ENCODE results near the gene ZNF839. TPM values are rescaled to one million over a fixed set of nuclear protein-coding genes. Genes with fewer than 3 reads are reported as not detected.
A peak's percentile ranks its signal among the peaks of the same experiment; 100 is the strongest.
"Not testable (repeated sequence)": the region's sequence is repeated elsewhere in the genome, so short reads cannot be mapped to it uniquely, and the experiment has no call there.

Gene ZNF839
- total RNA-seq, 1 donor from 2014 or later: 17.3 TPM

GRCh38 chr14:102317564-102318248 is 1.8 kb upstream of the ZNF839 start:
- intact Hi-C loops (cut with micrococcal nuclease): loop anchor here (2.0 to 5.0 kb wide), 7 partner anchors 180 to 1015 kb away; partner anchors contain the start of genes EIF5, RCOR1 and WDR20
- Mint-ChIP-seq H3K27ac (peak overlapping the region; percentile 89), H3K9me3 (no peaks in the 10 kb centered on the region), H3K27me3 (ENCODE audit: low read depth) (no peaks in the 10 kb centered on the region), H3K4me3 (ENCODE audit: low read depth) (peak overlapping the region; percentile 83), H3K4me1 (ENCODE audit: low read depth) (peaks cover 53% of the 10 kb centered on the region), H3K36me3 (ENCODE audit: low read depth) (peaks cover 3% of the 10 kb centered on the region)
- peak; percentile 39 for DNase-seq (ENCODE audit: low spot score)

- Mint-ChIP-seq H3K36me3 (ENCODE audit: low read depth) (peaks cover 3% of the 10 kb centered on the region), H3K27me3 (ENCODE audit: low read depth) (no peaks in the 10 kb centered on the region), H3K4me1 (ENCODE audit: low read depth) (peaks cover 54% of the 10 kb centered on the region), H3K4me3 (ENCODE audit: low read depth) (peak overlapping the region; percentile 96), H3K27ac (peak overlapping the region; percentile 96), H3K9me3 (no peaks in the 10 kb centered on the region)
- intact Hi-C loops (cut with micrococcal nuclease): loop anchor here (1.0 to 5.0 kb wide), 8 partner anchors 14 to 1013 kb away; partner anchors contain the start of genes CINP, EIF5, MOK and RCOR1
- no peak for DNase-seq (ENCODE audit: low spot score)
Observed at GRCh38 chr14:102318781-102319276, 717 bp upstream of the ZNF839 start.

- peak; percentile 39 for DNase-seq (ENCODE audit: low spot score)
- Mint-ChIP-seq H3K9me3 (no peaks in the 10 kb centered on the region), H3K36me3 (ENCODE audit: low read depth) (peaks cover 3% of the 10 kb centered on the region), H3K27ac (peak overlapping the region; percentile 89), H3K4me1 (ENCODE audit: low read depth) (peaks cover 43% of the 10 kb centered on the region), H3K27me3 (ENCODE audit: low read depth) (no peaks in the 10 kb centered on the region), H3K4me3 (ENCODE audit: low read depth) (peak overlapping the region; percentile 91)
- intact Hi-C loops (cut with micrococcal nuclease): no loop called here
Observed at GRCh38 chr14:102320033-102320660, 601 bp downstream of the ZNF839 start.

GRCh38 chr14:102320671-102321455 is 1.3 kb downstream of the ZNF839 start:
- intact Hi-C loops (cut with micrococcal nuclease): no loop called here
- no peaks in the 10 kb centered on the region for H3K9me3 Mint-ChIP-seq

GRCh38 chr14:102321456-102322422 is 2.2 kb downstream of the ZNF839 start:
- Mint-ChIP-seq H3K27ac (no peak overlapping the region), H3K36me3 (ENCODE audit: low read depth) (peaks cover 7% of the 10 kb centered on the region), H3K9me3 (no peaks in the 10 kb centered on the region), H3K4me1 (ENCODE audit: low read depth) (peaks cover 38% of the 10 kb centered on the region), H3K4me3 (ENCODE audit: low read depth) (no peak overlapping the region), H3K27me3 (ENCODE audit: low read depth) (no peaks in the 10 kb centered on the region)
- intact Hi-C loops (cut with micrococcal nuclease): no loop called here
- DNase-seq (ENCODE audit: low spot score): no peak

More at GRCh38 chr14:102320671-102321455, 1.3 kb downstream of the ZNF839 start:
- peaks cover 38% of the 10 kb centered on the region for H3K4me1 Mint-ChIP-seq (ENCODE audit: low read depth)
- H3K27me3 Mint-ChIP-seq (ENCODE audit: low read depth): no peaks in the 10 kb centered on the region
- H3K4me3 Mint-ChIP-seq (ENCODE audit: low read depth): peak overlapping the region; percentile 91
- no peak for DNase-seq (ENCODE audit: low spot score)
- H3K27ac Mint-ChIP-seq: peak overlapping the region; percentile 89
- peaks cover 3% of the 10 kb centered on the region for H3K36me3 Mint-ChIP-seq (ENCODE audit: low read depth)

GRCh38 chr14:102323102-102323501 is 3.6 kb downstream of the ZNF839 start:
- no peak overlapping the region for H3K4me3 Mint-ChIP-seq (ENCODE audit: low read depth)
- intact Hi-C loops (cut with micrococcal nuclease): no loop called here
- no peak for DNase-seq (ENCODE audit: low spot score)
- no peaks in the 10 kb centered on the region for H3K9me3 Mint-ChIP-seq
- H3K27ac Mint-ChIP-seq: no peak overlapping the region
- H3K27me3 Mint-ChIP-seq (ENCODE audit: low read depth): no peaks in the 10 kb centered on the region
- H3K36me3 Mint-ChIP-seq (ENCODE audit: low read depth): peaks cover 7% of the 10 kb centered on the region
- peaks cover 29% of the 10 kb centered on the region for H3K4me1 Mint-ChIP-seq (ENCODE audit: low read depth)

GRCh38 chr14:102325791-102326345 is 6.3 kb downstream of the ZNF839 start:
- intact Hi-C loops (cut with micrococcal nuclease): no loop called here

GRCh38 chr14:102326583-102326982 is 7.0 kb downstream of the ZNF839 start:
- no peak overlapping the region for H3K4me3 Mint-ChIP-seq (ENCODE audit: low read depth)
- no peaks in the 10 kb centered on the region for H3K27me3 Mint-ChIP-seq (ENCODE audit: low read depth)
- no peaks in the 10 kb centered on the region for H3K9me3 Mint-ChIP-seq
- H3K36me3 Mint-ChIP-seq (ENCODE audit: low read depth): peaks cover 7% of the 10 kb centered on the region
- intact Hi-C loops (cut with micrococcal nuclease): no loop called here
- DNase-seq (ENCODE audit: low spot score): no peak
- peaks cover 4% of the 10 kb centered on the region for H3K4me1 Mint-ChIP-seq (ENCODE audit: low read depth)
- no peak overlapping the region for H3K27ac Mint-ChIP-seq

More at GRCh38 chr14:102325791-102326345, 6.3 kb downstream of the ZNF839 start:
- Mint-ChIP-seq H3K27ac (no peak overlapping the region), H3K4me3 (ENCODE audit: low read depth) (no peak overlapping the region), H3K27me3 (ENCODE audit: low read depth) (no peaks in the 10 kb centered on the region), H3K4me1 (ENCODE audit: low read depth) (peaks cover 11% of the 10 kb centered on the region), H3K36me3 (ENCODE audit: low read depth) (peaks cover 7% of the 10 kb centered on the region), H3K9me3 (no peaks in the 10 kb centered on the region)
- no peak for DNase-seq (ENCODE audit: low spot score)

GRCh38 chr14:102329381-102329780 is 9.8 kb downstream of the ZNF839 start:
- H3K27ac Mint-ChIP-seq; DNase-seq (ENCODE audit: low spot score); H3K36me3 Mint-ChIP-seq (ENCODE audit: low read depth); H3K4me3 Mint-ChIP-seq (ENCODE audit: low read depth); H3K9me3 Mint-ChIP-seq; intact Hi-C loops (cut with micrococcal nuclease); H3K4me1 Mint-ChIP-seq (ENCODE audit: low read depth); H3K27me3 Mint-ChIP-seq (ENCODE audit: low read depth): not testable (repeated sequence)

GRCh38 chr14:102330806-102331205 is 11.3 kb downstream of the ZNF839 start:
- H3K9me3 Mint-ChIP-seq: no peaks in the 10 kb centered on the region
- no peaks in the 10 kb centered on the region for H3K27me3 Mint-ChIP-seq (ENCODE audit: low read depth)
- H3K27ac Mint-ChIP-seq: no peak overlapping the region
- H3K36me3 Mint-ChIP-seq (ENCODE audit: low read depth): peaks cover 14% of the 10 kb centered on the region
- intact Hi-C loops (cut with micrococcal nuclease): no loop called here
- no peak overlapping the region for H3K4me3 Mint-ChIP-seq (ENCODE audit: low read depth)
- no peak for DNase-seq (ENCODE audit: low spot score)
- no peaks in the 10 kb centered on the region for H3K4me1 Mint-ChIP-seq (ENCODE audit: low read depth)

- Mint-ChIP-seq H3K9me3 (no peaks in the 10 kb centered on the region), H3K4me3 (ENCODE audit: low read depth) (no peak overlapping the region), H3K27me3 (ENCODE audit: low read depth) (no peaks in the 10 kb centered on the region), H3K36me3 (ENCODE audit: low read depth) (peaks cover 23% of the 10 kb centered on the region), H3K4me1 (ENCODE audit: low read depth) (no peaks in the 10 kb centered on the region), H3K27ac (no peak overlapping the region)
- intact Hi-C loops (cut with micrococcal nuclease): no loop called here
- no peak for DNase-seq (ENCODE audit: low spot score)
Observed at GRCh38 chr14:102333390-102333789, 13.8 kb downstream of the ZNF839 start.
